Aorta (tissue), 5 donors: Measurements from ENCODE around the gene PAK4. TPM values are rescaled to one million over a fixed set of nuclear protein-coding genes. Genes with fewer than 3 reads are reported as not detected.
"Not testable (repeated sequence)": the region's sequence is repeated elsewhere in the genome, so short reads cannot be mapped to it uniquely, and the experiment has no call there.

ENCODE experiments used
- ATAC-seq: fragments of 200-7000 bp; cut with Tn5 transposase; one replicate; pipeline ENCODE4 v1.9.1; 2022; ENCODE audit warnings: moderate library complexity; ENCODE audit not compliant: low FRiP score
- DNase-seq, 2 donors: peaks; one replicate each; pipeline ENCODE4 v3.0.0-alpha.2; 2020
- H3K27ac ChIP-seq, 2 donors: one replicate each; pipeline ENCODE4 v1.5.1; 2013; ENCODE audit warnings: low read length in 2 of 2, mild to moderate bottlenecking in 2 of 2, moderate library complexity in 2 of 2, control low read depth in 1 of 2, inconsistent platforms in 1 of 2, low read depth in 1 of 2
- H3K27me3 ChIP-seq, 2 donors: one replicate each; pipeline ENCODE4 v1.6.1; 2013; ENCODE audit warnings: control low read depth in 1 of 2, low read length in 1 of 2, mild to moderate bottlenecking in 1 of 2, moderate library complexity in 1 of 2; ENCODE audit not compliant: insufficient read depth in 2 of 2, control insufficient read depth in 1 of 2
- H3K36me3 ChIP-seq, 2 donors: one replicate each; pipeline ENCODE4 v1.6.1; 2013; ENCODE audit warnings: control low read depth in 1 of 2, low read length in 1 of 2, mild to moderate bottlenecking in 1 of 2; ENCODE audit not compliant: insufficient read depth in 2 of 2, control insufficient read depth in 1 of 2
- H3K4me1 ChIP-seq, 2 donors: one replicate each; pipeline ENCODE4 v1.6.1; 2013; ENCODE audit warnings: low read length in 2 of 2, control low read depth in 1 of 2, mild to moderate bottlenecking in 1 of 2, moderate library complexity in 1 of 2; ENCODE audit not compliant: insufficient read depth in 2 of 2, control insufficient read depth in 1 of 2
- H3K4me3 ChIP-seq, 2 donors: one replicate each; pipeline ENCODE4 v1.5.1; 2013; ENCODE audit warnings: low read length in 2 of 2, control low read depth in 1 of 2, mild to moderate bottlenecking in 1 of 2
- H3K9me3 ChIP-seq: one replicate; pipeline ENCODE4 v1.6.1; 2013; ENCODE audit warnings: mild to moderate bottlenecking, low read length; ENCODE audit not compliant: control insufficient read depth
- WGBS, 2 donors: extraction: QIAGEN DNeasy Blood & Tissue Kit; methylation state at CpG; one replicate each; pipeline ENCODE4 v1.1.7; 2013; 5-methylcytosine and 5-hydroxymethylcytosine counted together
- intact Hi-C, 2 donors: fragments of 100-400 bp; cut with DNase I; formaldehyde crosslinking; loops; one replicate each; pipeline versions ENCODE4 v1.14.2 to v1.15.0; 2022
- polyA plus RNA-seq, 2 donors: library from polyadenylated mRNA; stranded (reverse); fragments of 200-250 nt; gene quantifications; one replicate each; pipeline ENCODE4 v1.2.3, GENCODE V29; 2013
- total RNA-seq, 2 donors: library from RNA; stranded (reverse); fragmentation: NEBNext Ultra II Directional; extraction: Animal tissue kit (Norgen Biotek cat#: 25700); gene quantifications; one replicate each; pipeline ENCODE4 v1.2.1, GENCODE V29; 2021
- donor health status: healthy with polysubstance abuse.
- donor health status: Bipolar disorder and iron deficiency.
- donor health status: DM: no; HTN: no; CAD: no.
- donor health status: DM: no; HTN: no; CAD: no.
- donor health status: DM: yes; HTN: yes; CAD: no.

The PAK4 gene
- total and polyA plus RNA-seq, 4 donors: 8.0 to 22.2 (median 14.2) TPM

DNA sequence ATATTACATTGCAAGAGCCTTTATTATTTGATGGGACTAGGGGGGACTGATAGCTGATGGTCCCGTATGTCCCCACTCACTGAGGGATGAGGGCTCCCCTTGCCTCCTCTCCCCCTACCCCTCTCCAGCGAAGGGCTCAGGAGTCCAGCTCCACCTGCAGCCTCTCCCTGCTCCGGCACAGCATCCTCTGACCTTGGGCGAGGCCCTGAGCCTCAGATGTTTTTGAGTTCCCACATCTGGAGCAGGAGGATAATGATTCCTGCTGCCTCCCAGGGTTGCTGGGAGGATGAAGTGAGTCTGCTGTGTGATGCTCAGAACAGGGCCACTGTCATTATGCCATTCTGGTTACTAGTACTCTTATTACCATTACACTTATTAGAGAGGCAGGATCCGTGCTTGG lies 15.0 kb downstream of the PAK4 start:
- Histone ChIP-seq H3K4me1 (no peaks in the 10 kb centered on the region), H3K27me3 (no peaks in the 10 kb centered on the region), H3K36me3 (no peaks in the 10 kb centered on the region), H3K4me3 (no peak overlapping the region), H3K27ac (no peak overlapping the region), H3K9me3 (no peaks in the 10 kb centered on the region)
- ATAC-seq: no peak
- no peak for DNase-seq
- 81 to 92% methylated on average over 5 of the region's 5 CpGs for WGBS, 2 donors
- intact Hi-C loops: no loop called here

DNA sequence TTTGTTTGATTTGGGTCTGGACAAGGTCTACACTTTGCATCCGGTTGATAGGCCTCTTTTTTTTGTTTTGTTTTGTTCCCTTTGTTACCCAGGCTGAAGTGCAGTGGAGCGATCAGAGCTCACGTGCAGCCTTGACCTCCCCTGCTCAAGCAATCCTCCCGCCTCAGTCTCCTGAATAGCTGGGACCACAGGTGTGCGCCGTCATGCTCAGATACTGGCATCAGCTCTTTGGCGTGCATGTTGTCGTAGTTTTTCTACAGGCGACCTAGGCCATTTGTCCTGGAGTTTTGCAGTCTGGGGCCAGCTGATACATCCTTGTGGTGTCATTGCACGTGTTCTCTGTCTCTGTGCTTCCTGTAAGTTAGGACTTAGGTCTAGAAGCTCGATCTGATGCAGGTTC lies 16.3 kb downstream of the PAK4 start:
- ATAC-seq (no peak), DNase-seq (no peak)
- Histone ChIP-seq H3K36me3 (no peaks in the 10 kb centered on the region), H3K9me3 (no peaks in the 10 kb centered on the region), H3K27ac (no peak overlapping the region), H3K4me1 (no peaks in the 10 kb centered on the region), H3K27me3 (no peaks in the 10 kb centered on the region), H3K4me3 (no peak overlapping the region)
- 82 to 83% methylated on average over 11 of the region's 11 CpGs for WGBS, 2 donors
- intact Hi-C loops: no loop called here

DNA sequence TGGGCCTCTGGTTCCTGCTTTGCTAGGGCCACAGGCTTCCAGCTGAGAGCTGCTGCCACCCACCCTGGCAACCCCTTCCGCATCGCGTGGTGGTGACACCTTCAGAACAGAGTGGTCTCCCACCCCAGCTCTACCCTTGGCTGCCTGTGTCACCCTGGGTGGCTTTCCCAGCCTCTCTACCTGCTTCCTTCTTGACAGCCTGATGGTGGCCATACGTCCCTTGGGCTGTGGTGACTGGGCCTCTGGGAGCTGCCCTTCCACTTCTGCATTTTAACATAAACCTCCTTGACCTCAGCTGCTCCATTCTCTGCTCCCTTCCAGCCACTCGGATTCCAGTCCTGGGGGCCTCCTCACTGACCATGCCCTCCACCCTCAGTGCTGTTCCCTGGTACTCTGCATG lies 17.0 kb downstream of the PAK4 start:
- no peaks in the 10 kb centered on the region for H3K4me1 ChIP-seq
- intact Hi-C loops: no loop called here
- DNase-seq: no peak

DNA sequence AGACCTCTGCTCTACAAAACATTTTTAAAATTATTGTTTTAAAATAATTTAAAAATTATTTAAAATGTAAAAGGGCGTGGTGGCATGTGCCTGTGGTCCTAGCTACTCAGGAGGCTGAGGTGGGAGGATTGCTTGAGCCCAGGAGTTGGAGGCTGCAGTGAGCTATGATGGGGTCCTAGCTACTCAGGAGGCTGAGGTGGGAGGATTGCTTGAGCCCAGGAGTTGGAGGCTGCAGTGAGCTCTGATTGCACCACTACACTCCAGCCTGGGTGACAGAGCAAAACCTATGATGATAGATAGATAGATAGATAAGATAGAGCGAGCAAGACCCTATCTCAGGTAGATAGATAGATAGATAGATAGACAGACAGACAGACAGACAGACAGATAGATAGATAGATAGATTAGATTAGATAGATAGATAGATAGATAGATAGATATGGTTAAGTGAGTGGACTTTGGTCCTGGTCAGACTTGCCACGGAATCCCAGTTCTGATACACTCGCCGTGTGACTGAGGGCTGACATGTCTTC lies 18.2 kb downstream of the PAK4 start:
- H3K27ac ChIP-seq: peak overlapping the region in 1 of 2 donors; percentile 42
- H3K4me1 ChIP-seq, H3K27me3 ChIP-seq, intact Hi-C loops, H3K9me3 ChIP-seq, H3K36me3 ChIP-seq, DNase-seq, ATAC-seq, H3K4me3 ChIP-seq: not testable (repeated sequence)
- WGBS, 2 donors: 75 to 80% methylated on average over 5 of the region's 5 CpGs

More for the DNA sequence above, 17.0 kb downstream of the PAK4 start:
- no peak overlapping the region for H3K4me3 ChIP-seq
- H3K27me3 ChIP-seq: no peaks in the 10 kb centered on the region
- ATAC-seq: no peak
- no peak overlapping the region for H3K27ac ChIP-seq
- H3K36me3 ChIP-seq: no peaks in the 10 kb centered on the region
- H3K9me3 ChIP-seq: no peaks in the 10 kb centered on the region
- 89 to 93% methylated on average over 5 of the region's 5 CpGs for WGBS, 2 donors

DNA sequence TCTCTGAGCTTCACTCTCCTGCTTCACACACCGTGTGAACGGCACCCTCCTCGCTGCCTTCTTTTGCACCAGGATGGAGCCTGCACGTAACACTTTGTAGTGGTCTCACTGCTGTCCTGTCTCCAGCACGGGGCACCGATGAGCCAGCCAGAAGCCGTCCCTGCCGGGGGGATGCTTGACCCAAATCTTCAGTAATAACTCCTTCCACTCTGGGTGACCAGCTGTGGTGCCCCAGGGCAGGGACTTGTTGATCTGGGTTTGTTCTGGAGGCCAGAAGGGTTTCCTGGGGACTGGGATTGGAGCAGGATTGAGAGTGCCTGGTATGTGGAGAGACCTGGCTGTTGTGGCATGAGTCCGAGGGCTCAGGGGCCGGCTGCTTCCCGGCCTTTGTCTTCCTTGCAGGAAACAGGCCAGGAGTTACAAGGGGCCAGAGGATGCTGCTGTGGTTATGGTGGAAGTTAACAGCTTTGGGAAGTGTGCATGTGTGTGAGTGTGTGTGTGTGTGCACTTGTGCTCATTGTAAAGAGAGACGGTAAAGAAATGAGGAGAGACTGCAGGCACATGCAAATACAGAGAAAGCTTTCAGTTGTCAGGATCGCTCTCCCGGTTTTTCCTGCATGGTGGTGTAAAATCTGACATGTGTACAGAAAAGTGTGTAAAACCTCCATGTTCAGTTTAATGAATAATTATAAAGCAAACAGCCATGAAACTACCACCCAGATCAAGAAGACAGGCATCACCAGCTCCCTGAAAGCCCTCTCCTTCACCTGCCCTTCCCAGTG lies 18.9 kb downstream of the PAK4 start:
- intact Hi-C loops: no loop called here
- Histone ChIP-seq H3K27me3 (no peaks in the 10 kb centered on the region), H3K27ac (peak overlapping the region in 1 of 2 donors; percentile 42), H3K36me3 (no peaks in the 10 kb centered on the region), H3K4me1 (no peaks in the 10 kb centered on the region), H3K9me3 (no peaks in the 10 kb centered on the region), H3K4me3 (no peak overlapping the region)
- 15 to 18% methylated on average over 14 of the region's 14 CpGs for WGBS, 2 donors
- DNase-seq (peak in 1 of 2 donors; percentile 73), ATAC-seq (no peak)

DNA sequence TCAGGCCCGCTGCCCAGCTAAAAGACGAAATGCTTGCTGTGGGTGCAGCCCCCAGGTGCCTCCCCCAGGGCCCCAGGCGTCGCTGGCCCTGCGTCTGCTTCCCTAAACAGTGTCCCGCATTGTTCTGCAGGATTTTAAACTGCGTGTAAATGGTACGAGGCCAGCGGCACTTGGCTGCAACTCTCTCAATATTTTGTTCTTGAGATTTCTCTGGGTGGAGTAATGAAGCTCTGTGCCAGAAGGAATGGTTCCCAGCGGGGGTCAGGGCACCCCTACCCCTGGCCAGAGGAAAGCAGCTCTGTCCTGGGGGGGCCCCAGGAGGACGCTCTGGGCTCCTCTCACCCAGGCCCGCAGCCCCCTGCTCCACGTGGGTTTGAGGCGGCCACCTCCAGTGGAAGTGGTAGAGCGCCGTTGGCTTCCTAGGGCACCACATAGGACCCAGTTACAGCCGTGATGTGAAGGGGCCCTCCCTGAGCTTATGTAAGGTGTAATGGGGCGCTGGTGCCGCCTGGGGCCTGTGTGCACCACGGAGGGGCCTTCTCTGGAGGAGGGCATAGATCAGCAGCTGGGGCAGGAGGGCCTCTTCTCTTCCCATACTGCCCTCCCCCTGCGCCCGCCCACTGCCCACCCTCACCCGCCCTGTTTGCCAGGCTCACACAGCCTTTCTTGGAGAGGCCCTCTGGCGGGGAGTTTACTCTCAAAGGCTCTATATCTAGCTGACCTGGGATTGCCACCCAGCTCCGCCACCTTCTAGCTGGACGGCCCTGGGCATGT lies 19.8 kb downstream of the PAK4 start:
- Histone ChIP-seq H3K4me1 (no peaks in the 10 kb centered on the region), H3K4me3 (no peak overlapping the region), H3K27me3 (no peaks in the 10 kb centered on the region), H3K9me3 (no peaks in the 10 kb centered on the region), H3K27ac (peak overlapping the region in 1 of 2 donors; percentile 74), H3K36me3 (no peaks in the 10 kb centered on the region)
- peak in 1 of 2 donors; percentile 83 for DNase-seq
- 5 to 7% methylated on average over 26 of the region's 26 CpGs for WGBS, 2 donors
- peak; percentile 74 for ATAC-seq
- intact Hi-C loops: no loop called here

DNA sequence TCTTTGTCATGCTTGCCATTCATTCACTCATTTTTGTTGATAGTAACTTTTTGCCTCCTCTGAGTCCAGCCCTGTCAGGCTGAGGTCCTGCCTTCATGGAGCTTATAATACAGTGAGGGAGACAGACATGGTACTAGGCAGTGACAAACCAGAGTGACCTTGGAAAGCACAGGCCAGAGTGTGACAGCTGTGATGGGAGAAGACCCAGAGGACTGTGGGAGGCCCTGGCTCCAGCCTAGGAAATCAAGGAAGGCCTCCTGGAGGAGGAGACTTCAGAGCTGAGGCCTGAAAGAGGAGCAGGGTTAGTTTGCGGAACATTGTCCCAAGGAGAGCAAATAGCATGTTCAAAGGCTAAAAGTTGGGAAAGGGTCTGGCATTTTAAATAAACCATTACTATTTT lies 20.5 kb downstream of the PAK4 start:
- intact Hi-C loops: no loop called here
- WGBS, 2 donors: 94 to 100% methylated on average over 1 of the region's 1 CpG
- no peaks in the 10 kb centered on the region for H3K9me3 ChIP-seq
- H3K27me3 ChIP-seq: no peaks in the 10 kb centered on the region
- no peaks in the 10 kb centered on the region for H3K36me3 ChIP-seq
- no peak overlapping the region for H3K27ac ChIP-seq
- DNase-seq (no peak), ATAC-seq (no peak)
- no peaks in the 10 kb centered on the region for H3K4me1 ChIP-seq
- no peak overlapping the region for H3K4me3 ChIP-seq

DNA sequence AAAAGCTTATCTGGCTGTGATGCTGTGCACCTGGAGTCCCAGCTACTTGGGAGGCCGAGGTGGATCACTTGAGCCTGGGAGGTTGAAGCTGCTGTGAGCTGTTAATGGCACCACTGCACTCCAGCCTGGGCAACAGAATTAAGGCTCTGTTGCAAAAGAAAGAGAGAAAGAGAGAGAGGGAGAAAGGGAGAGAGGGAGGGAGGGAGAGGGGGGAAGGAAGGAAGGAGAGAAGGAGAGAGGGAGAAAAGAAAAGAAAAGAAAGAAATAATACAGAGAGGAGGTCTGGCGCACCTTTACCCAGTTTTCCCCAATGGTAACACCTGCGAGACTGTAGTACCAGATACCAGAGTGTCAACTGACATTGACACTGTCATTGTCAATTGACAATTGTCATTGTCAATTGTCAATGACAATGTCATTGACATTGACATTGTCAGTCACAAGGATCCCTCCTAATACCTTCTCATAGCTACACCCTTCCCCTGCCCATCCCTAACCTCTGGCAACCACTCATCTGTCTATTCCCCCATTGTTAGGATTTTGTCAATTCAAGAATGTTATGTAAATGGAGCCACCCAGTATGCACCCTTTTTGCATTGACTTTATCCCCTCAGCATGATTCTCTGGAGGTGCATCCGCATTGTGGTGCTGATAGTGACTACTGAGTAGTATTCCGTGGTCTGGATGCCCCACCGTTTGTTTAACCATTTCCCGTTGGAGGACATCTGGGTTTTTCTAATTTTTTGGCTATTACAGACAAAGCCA lies 21.3 kb downstream of the PAK4 start:
- H3K4me3 ChIP-seq: no peak overlapping the region
- intact Hi-C loops: no loop called here
- H3K27me3 ChIP-seq: no peaks in the 10 kb centered on the region
- H3K4me1 ChIP-seq: no peaks in the 10 kb centered on the region
- H3K9me3 ChIP-seq: no peaks in the 10 kb centered on the region
- H3K27ac ChIP-seq: no peak overlapping the region
- ATAC-seq: no peak
- DNase-seq: no peak
- 84 to 87% methylated on average over 7 of the region's 7 CpGs for WGBS, 2 donors
- no peaks in the 10 kb centered on the region for H3K36me3 ChIP-seq
